Endothelial cell of umbilical vein (primary cell): ENCODE results near the gene NADSYN1. TPM values are rescaled to one million over a fixed set of nuclear protein-coding genes. Genes with fewer than 3 reads are reported as not detected.

ENCODE experiments used
- BruUV-seq: library from RNA; stranded (reverse); fragments of 400-500 nt; replicated peaks from 2 replicates; lab custom pipeline; 2021; lab: Mats Ljungman, UMichigan
- CTCF ChIA-PET: fragments of 300-600, 350-600 bp; sonication (Branson Sonifier 250); formaldehyde crosslinking; loops from one replicate; lab custom pipeline; 2021; ENCODE audit warnings: antibody characterized with exemption, inconsistent platforms; lab: Charles Lee
- POLR2A ChIA-PET: fragments of 300-600, 350-600 bp; sonication (Branson Sonifier 250); formaldehyde crosslinking; loops from one replicate; lab custom pipeline; 2021; ENCODE audit warnings: antibody characterized with exemption, inconsistent platforms; lab: Charles Lee
- DNase-seq: peaks from one replicate; pipeline ENCODE4 v3.0.0-alpha.2; 2011; ENCODE audit warnings: low read depth, low spot score
- FAIRE-seq: peaks from 2 replicates; lab custom pipeline; 2011; peaks lifted over from hg19 to GRCh38; lab: Jason Lieb, UNC
- H2AFZ ChIP-seq: 2 replicates; pipeline ENCODE4 v1.6.0; 2012; ENCODE audit warnings: low read depth, low read length, control low read depth, inconsistent platforms
- H3K27ac ChIP-seq: 2 replicates; pipeline ENCODE4 v1.5.1; 2011; ENCODE audit warnings: low read depth, mild to moderate bottlenecking, control low read depth, low read length, moderate library complexity; ENCODE audit not compliant: insufficient read depth
- H3K27me3 ChIP-seq, 2 experiments: 2 replicates each; pipeline versions ENCODE4 v1.6.0 to v1.6.1; 2011; ENCODE audit warnings: low read length in 2 of 2, mixed read lengths in 1 of 2; ENCODE audit not compliant: control insufficient read depth in 2 of 2, insufficient read depth in 2 of 2
- H3K36me3 ChIP-seq, 2 experiments: 2 replicates in 1 of 2; 3 replicates in 1 of 2; pipeline ENCODE4 v1.5.1; 2011; ENCODE audit warnings: low read length in 2 of 2, mild to moderate bottlenecking in 1 of 2, moderate library complexity in 1 of 2; ENCODE audit not compliant: control insufficient read depth in 2 of 2, insufficient read depth in 2 of 2; ENCODE audit errors: extremely low read depth in 1 of 2
- H3K4me1 ChIP-seq: 3 replicates; pipeline ENCODE4 v1.5.1; 2011; ENCODE audit warnings: mild to moderate bottlenecking, low read length; ENCODE audit not compliant: control insufficient read depth, insufficient read depth; ENCODE audit errors: extremely low read depth
- H3K4me2 ChIP-seq: 2 replicates; pipeline ENCODE4 v1.6.1; 2011; ENCODE audit warnings: low read length, control low read depth, mixed read lengths; ENCODE audit not compliant: insufficient read depth
- H3K4me3 ChIP-seq, 3 experiments: fragments of 200-600 bp in 1 of 3; sonication (generic), shearing (Covaris generic) in 1 of 3; replicated peaks in 1 of 3; 2 replicates each; pipeline ENCODE4 v1.5.1; 2011 to 2016; ENCODE audit warnings: control low read depth in 3 of 3, low read length in 3 of 3, mild to moderate bottlenecking in 2 of 3, inconsistent platforms in 1 of 3, low read depth in 1 of 3, moderate library complexity in 1 of 3; ENCODE audit not compliant: insufficient read depth in 1 of 3
- H3K79me2 ChIP-seq: 2 replicates; pipeline ENCODE4 v1.6.0; 2012; ENCODE audit warnings: low read length, inconsistent platforms; ENCODE audit not compliant: control insufficient read depth, insufficient read depth
- H3K9ac ChIP-seq: replicated peaks from 2 replicates; pipeline ENCODE3; 2011; ENCODE audit warnings: low read length, control low read depth; ENCODE audit not compliant: insufficient read depth; ENCODE audit errors: extremely low read depth
- H3K9me1 ChIP-seq: replicated peaks from 3 replicates; pipeline ENCODE4 v1.6.0; 2011; ENCODE audit warnings: mild to moderate bottlenecking, low read length; ENCODE audit not compliant: control insufficient read depth, insufficient read depth; ENCODE audit errors: extremely low read depth
- H3K9me3 ChIP-seq: replicated peaks from 2 replicates; pipeline ENCODE4 v1.5.1; 2012; ENCODE audit warnings: low read length, inconsistent platforms; ENCODE audit not compliant: control insufficient read depth, insufficient read depth
- H4K20me1 ChIP-seq: replicated peaks from 2 replicates; pipeline ENCODE3; 2011; ENCODE audit warnings: mild to moderate bottlenecking, low read length; ENCODE audit not compliant: control insufficient read depth, insufficient read depth; ENCODE audit errors: extremely low read depth
- CTCF ChIP-seq, 2 donors: IDR thresholded peaks; 1 replicate in 1 of 2; 2 replicates in 1 of 2; pipeline ENCODE4 v1.5.1; 2011; ENCODE audit warnings: low read length in 2 of 2, mild to moderate bottlenecking in 2 of 2, moderate library complexity in 2 of 2, control low read depth in 1 of 2, inconsistent platforms in 1 of 2, low read depth in 1 of 2; ENCODE audit not compliant: insufficient read depth in 1 of 2; ENCODE audit errors: extremely low read depth in 1 of 2
- EZH2 ChIP-seq: IDR thresholded peaks from 2 replicates; pipeline ENCODE4 v1.6.1; 2012; ENCODE audit warnings: borderline replicate concordance, low read depth, mild to moderate bottlenecking, moderate library complexity, low read length, inconsistent platforms; ENCODE audit not compliant: severe bottlenecking
- FOS ChIP-seq: IDR thresholded peaks from 2 replicates; pipeline ENCODE4 v1.6.1; 2011; ENCODE audit warnings: mild to moderate bottlenecking, low read length, moderate library complexity, borderline replicate concordance; ENCODE audit not compliant: insufficient read depth
- GATA2 ChIP-seq: IDR thresholded peaks from 2 replicates; pipeline ENCODE4 v1.7.0; 2011; ENCODE audit warnings: low read depth, mild to moderate bottlenecking, moderate library complexity, mixed read lengths, low read length; ENCODE audit not compliant: insufficient read length, insufficient read depth
- JUN ChIP-seq: IDR thresholded peaks from 2 replicates; pipeline ENCODE4 v1.6.1; 2011; ENCODE audit warnings: borderline replicate concordance, low read depth; ENCODE audit not compliant: insufficient read length, insufficient read depth
- MAX ChIP-seq: IDR thresholded peaks from 2 replicates; pipeline ENCODE4 v1.6.1; 2011; ENCODE audit not compliant: insufficient read depth, insufficient read length
- MYC ChIP-seq: IDR thresholded peaks from one replicate; pipeline ENCODE4 v1.6.1; 2011; ENCODE audit warnings: mild to moderate bottlenecking, low read depth, low read length
- POLR2A ChIP-seq: IDR thresholded peaks from 2 replicates; pipeline ENCODE4 v1.6.1; 2012; ENCODE audit warnings: low read depth, mild to moderate bottlenecking, control low read depth, low read length
- POLR2AphosphoS5 ChIP-seq: IDR thresholded peaks from 2 replicates; pipeline ENCODE4 v1.6.1; 2012; ENCODE audit warnings: low read depth, mild to moderate bottlenecking, control low read depth, low read length, moderate library complexity; ENCODE audit not compliant: insufficient read depth
- dilution Hi-C: fragments of 300-500 bp; cut with MboI; formaldehyde crosslinking; loops from one replicate; pipeline ENCODE4 v1.15.0; 2019; ENCODE audit warnings: low sequenced_read_pairs; ENCODE audit not compliant: extremely low pct_ligation_motif_present
- intact Hi-C: fragments of 100-400 bp; cut with micrococcal nuclease; formaldehyde crosslinking; loops from one replicate; pipeline ENCODE4 v1.10.0; 2022
- polyA plus RNA-seq, 4 experiments: library from polyadenylated mRNA; depleted of rRNA in 3 of 4; stranded (reverse) in 3 of 4; unstranded in 1 of 4; fragments of >200 nt; gene quantifications; 2 replicates each; pipeline versions ENCODE4 v1.2.1 to v1.2.3, GENCODE V29; 2011 to 2012; ENCODE audit warnings: missing spikeins in 1 of 4
- total RNA-seq: library from RNA; stranded (reverse); gene quantifications from 2 replicates; pipeline ENCODE4 v1.2.3, GENCODE V29; 2021

Gene NADSYN1
- total and polyA plus RNA-seq, 2 donors (not counting 3 experiments of a cell fraction or from before 2014, with no cell fraction given): 77.5 to 99.2 TPM

GRCh38 chr11:71485063-71485399 lies 32.0 kb downstream of the NADSYN1 start:
- H3K9me1 ChIP-seq: no peaks in the 10 kb centered on the region
- no peak overlapping the region for H3K27ac ChIP-seq
- no peak for FAIRE-seq
- H2AFZ ChIP-seq: no peak overlapping the region
- no peaks in the 10 kb centered on the region for H4K20me1 ChIP-seq
- H3K4me3 ChIP-seq: no peak overlapping the region
- H3K4me1 ChIP-seq: peaks cover 22% of the 10 kb centered on the region
- no peak for DNase-seq
- H3K9ac ChIP-seq: no peak overlapping the region
- CTCF ChIA-PET: no interaction called here
- dilution Hi-C loops (no loop called here), intact Hi-C loops (loop anchor here (10.0 kb wide), 1 partner anchor 100 kb away; the partner anchor contains the start of gene KRTAP5-11)
- BruUV-seq: no TSS peak
- TF ChIP-seq CTCF (IDR thresholded peaks at IDR 0.05; ENCODE audit: extremely low read depth in 1 of 2, insufficient read depth in 1 of 2, low read depth in 1 of 2, low read length in 2 of 2): no peak
- no peak for TF ChIP-seq MYC
- no peak for TF ChIP-seq POLR2AphosphoS5
- TF ChIP-seq JUN: no peak
- TF ChIP-seq MAX: no peak
- TF ChIP-seq EZH2: no peak
- no peak for TF ChIP-seq FOS
- no peak for TF ChIP-seq POLR2A
- no peak for TF ChIP-seq GATA2
- no peak overlapping the region for H3K4me2 ChIP-seq
- H3K27me3 ChIP-seq: no peaks in the 10 kb centered on the region
- H3K9me3 ChIP-seq: no peaks in the 10 kb centered on the region
- no peaks in the 10 kb centered on the region for H3K79me2 ChIP-seq
- H3K36me3 ChIP-seq: peaks cover 0 to 51% of the 10 kb centered on the region in 2 experiments
- POLR2A ChIA-PET: no interaction called here
